ENCODE results near the gene FBXO38.

FBXO38 gene

DNA sequence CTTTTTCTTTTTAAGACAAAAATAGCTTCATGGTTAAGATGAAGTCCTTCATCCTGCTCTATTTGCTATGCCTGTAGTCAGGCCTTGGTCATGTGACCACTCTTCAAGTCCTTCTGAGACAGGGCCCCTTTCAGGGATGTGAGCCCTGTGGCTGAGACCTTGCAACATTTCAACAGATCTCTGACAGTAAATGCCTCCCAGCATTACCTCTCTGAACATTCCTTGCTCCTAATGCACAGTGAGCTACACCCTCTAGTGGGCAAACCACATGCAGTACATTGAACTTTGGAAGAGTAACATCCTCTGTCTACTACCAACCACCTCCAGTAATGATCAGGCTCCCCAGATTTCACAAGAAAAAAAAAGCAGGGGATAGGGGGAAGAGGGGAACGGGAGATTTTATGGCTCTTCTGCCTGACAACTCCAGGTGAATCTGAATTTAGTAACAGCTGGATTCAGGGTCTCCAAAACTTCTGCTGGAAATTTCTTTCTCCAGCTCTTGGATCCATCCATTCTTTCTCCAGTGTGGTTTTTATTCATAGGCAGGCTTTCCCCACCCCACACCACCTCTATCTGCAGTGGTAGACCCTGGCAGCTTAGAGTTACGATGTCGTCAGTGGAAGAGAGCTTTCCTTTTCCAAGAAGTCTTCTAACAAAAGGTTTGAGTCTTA is 8.9 kb upstream of the FBXO38 start:
- DNase-seq (ENCODE audit: extremely low read depth, low read depth), result no peak
- TF ChIP-seq, protein P1, sequence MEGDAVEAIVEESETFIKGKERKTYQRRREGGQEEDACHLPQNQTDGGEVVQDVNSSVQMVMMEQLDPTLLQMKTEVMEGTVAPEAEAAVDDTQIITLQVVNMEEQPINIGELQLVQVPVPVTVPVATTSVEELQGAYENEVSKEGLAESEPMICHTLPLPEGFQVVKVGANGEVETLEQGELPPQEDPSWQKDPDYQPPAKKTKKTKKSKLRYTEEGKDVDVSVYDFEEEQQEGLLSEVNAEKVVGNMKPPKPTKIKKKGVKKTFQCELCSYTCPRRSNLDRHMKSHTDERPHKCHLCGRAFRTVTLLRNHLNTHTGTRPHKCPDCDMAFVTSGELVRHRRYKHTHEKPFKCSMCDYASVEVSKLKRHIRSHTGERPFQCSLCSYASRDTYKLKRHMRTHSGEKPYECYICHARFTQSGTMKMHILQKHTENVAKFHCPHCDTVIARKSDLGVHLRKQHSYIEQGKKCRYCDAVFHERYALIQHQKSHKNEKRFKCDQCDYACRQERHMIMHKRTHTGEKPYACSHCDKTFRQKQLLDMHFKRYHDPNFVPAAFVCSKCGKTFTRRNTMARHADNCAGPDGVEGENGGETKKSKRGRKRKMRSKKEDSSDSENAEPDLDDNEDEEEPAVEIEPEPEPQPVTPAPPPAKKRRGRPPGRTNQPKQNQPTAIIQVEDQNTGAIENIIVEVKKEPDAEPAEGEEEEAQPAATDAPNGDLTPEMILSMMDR (IDR thresholded peaks at IDR 0.05; ENCODE audit: low read depth, low read length), result peak; percentile 77

GRCh38 chr5:148376198-148376597 is 7.6 kb upstream of the FBXO38 start:
- DNase-seq (ENCODE audit: extremely low read depth, low read depth), result no peak
- TF ChIP-seq, protein P1 (IDR thresholded peaks at IDR 0.05; ENCODE audit: low read depth, low read length), result no peak

DNA sequence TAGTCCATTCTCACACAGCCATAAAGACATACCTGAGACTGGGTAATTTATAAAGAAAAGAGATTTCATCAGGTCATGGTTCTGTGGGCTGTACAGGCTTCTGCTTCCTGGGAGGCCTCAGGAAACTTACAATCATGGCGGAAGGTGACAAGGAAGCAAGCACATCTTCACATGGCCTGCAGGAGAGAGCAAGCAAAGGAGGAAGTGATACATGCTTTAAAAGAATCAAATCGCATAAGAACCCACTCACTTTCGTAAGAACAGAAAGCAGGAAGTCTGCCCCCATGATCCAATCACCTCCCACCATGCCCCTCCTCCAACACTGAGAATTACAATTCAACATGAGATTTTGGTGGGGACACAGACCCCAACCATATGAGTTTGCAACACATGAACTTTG is 5.1 kb upstream of the FBXO38 start:
- no peak for DNase-seq (ENCODE audit: extremely low read depth, low read depth)
- TF ChIP-seq, protein P1 (IDR thresholded peaks at IDR 0.05; ENCODE audit: low read depth, low read length), result no peak

- no peak for DNase-seq (ENCODE audit: extremely low read depth, low read depth)
- TF ChIP-seq, protein P1 (IDR thresholded peaks at IDR 0.05; ENCODE audit: low read depth, low read length), result no peak
Measured at GRCh38 chr5:148379340-148379739, 4.4 kb upstream of the FBXO38 start.

- TF ChIP-seq, protein P1 (IDR thresholded peaks at IDR 0.05; ENCODE audit: low read depth, low read length), result no peak
- no peak for DNase-seq (ENCODE audit: extremely low read depth, low read depth)
Measured at GRCh38 chr5:148381906-148382305, 1.9 kb upstream of the FBXO38 start.

- no peak for DNase-seq (ENCODE audit: extremely low read depth, low read depth)
- TF ChIP-seq, protein P1 (IDR thresholded peaks at IDR 0.05; ENCODE audit: low read depth, low read length), result no peak
Measured at GRCh38 chr5:148382961-148383360, 797 bp upstream of the FBXO38 start.

DNA sequence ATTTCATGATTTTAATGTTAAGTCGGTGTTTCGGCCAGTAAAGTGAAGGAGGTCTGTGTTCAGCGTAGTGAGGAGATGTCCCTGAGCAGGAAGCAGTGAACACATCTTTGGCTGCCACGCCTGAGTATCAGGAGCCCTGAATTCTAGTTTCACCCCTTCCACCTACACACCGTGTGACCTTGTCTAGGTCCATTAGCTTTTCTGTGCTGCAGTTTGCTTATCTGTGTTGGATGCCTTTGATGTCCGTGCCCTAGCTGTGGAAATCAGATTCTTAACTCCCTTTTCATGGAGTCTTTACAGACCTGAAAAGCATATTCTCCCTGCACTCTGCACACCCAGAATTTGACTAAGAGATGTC is 601 bp downstream of the FBXO38 start:
- no peak for DNase-seq (ENCODE audit: extremely low read depth, low read depth)
- TF ChIP-seq, protein P1 (IDR thresholded peaks at IDR 0.05; ENCODE audit: low read depth, low read length), result no peak

Data from AG09319 (cell line).